HG02763 (cell line): ENCODE data around the gene KISS1.

Experiments
- ATAC-seq: cut with Tn5 transposase; IDR thresholded peaks from one replicate; pipeline ENCODE4 v1.9.1; 2021; ENCODE audit warnings: mild to moderate bottlenecking, moderate library complexity; ENCODE audit not compliant: unreplicated experiment

KISS1 gene

DNA sequence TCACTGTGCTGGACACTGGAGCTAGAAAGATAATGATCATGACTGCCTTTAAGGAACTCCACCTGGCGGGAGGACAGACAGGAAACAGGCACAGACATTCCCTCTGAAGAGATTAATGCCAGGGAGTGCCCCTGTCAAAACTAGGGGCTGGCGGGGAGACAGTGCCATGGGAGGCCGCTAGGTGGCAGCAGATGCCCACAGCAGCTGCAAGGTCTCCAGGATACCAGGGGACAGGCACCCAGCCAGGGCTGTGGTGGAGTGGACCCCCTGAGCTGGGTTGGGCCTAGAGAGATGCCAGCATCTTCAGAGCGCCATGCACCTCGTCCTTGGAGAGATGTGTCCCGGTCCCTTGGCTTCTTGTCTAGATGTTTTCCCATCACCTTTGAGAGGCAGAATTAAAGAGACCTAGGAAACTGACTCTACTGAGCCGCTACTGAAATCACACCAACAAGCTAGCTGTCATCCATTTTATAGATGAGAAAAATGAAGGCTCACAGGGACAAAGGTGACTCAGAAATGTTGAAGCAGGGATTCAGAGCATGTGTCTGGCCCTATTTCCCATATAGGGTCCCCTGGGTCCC, 33.7 kb downstream of the KISS1 start:
- ATAC-seq, result no peak

DNA sequence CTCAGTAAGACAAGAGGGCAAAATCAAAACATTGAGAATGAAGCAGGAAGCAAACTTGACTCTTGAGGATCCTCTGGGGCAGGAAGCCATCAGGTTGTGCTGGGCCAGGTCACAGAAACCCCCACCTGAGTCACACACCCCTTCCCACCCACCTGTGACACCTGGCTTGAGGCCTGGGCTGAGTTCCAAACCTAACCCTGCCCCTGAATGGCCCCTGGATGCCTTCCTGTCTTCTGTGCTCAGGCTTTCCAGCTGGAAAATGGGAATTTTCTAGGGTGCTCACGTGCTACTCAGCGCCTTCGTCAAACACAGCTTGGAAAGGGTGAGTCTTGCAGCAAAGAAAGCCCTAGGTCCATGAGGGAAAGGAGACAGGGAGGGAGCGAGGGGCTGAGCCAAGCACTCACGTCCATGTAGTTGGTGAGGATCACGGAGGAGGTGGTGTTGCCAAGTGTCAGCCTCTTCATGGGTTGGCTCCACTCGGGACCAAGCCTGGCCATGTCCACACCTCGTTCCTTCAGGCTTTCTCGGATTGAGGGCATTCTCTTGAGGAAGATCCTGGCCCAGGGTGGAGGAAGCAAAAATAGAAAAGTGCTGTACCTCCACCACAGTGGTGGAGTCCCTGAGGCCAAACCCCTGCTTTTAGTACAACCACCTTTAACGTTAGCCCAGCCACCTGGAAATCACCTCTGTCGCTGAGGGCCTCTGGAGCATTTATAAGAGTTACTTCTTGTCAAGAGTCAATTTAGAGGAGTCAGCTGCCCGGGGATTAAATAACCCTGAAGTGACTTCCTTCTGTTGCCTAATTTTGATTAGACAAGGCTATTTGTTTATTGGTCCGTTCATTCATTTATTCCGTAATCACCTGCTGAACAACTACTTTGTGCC, 34.4 kb downstream of the KISS1 start:
- no peak for ATAC-seq

- no peak for ATAC-seq
Observed at GRCh38 chr1:204157962-204158361, 38.3 kb downstream of the KISS1 start.

GRCh38 chr1:204155881-204156280, 40.4 kb downstream of the KISS1 start:
- no peak for ATAC-seq

DNA sequence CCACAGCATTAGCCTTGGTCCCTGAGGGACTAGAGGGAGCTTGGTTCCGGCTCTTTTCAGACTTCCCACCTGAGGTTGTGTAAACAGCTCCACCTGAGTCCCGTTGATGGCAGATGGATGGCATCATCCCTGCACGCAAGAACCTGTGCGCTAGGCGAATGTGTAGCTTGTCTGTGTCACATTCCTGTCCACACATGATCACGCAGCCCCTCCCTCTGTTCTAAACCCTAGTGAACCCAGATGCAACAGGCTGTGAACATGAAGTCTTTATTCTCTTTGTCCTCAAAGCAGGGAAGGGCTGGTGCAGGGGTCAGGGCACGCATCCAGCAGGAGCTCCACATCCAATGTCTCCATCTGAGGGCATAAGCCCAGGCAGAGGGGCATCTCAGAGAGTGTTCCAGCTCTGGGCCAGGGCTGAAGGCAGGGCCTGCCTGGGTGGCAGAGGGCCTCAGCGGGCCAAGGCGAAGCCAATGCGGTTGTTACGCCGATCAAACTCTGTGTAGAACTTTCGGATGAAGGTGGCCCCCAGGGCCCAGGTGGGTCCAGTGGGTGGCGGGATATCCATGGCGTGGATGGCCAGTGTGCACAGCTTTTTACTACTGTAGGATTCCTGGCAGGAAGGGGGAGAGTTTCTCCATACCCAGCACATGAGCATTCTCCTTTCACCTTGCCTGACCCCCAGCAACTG, 41.6 kb downstream of the KISS1 start:
- no peak for ATAC-seq

DNA sequence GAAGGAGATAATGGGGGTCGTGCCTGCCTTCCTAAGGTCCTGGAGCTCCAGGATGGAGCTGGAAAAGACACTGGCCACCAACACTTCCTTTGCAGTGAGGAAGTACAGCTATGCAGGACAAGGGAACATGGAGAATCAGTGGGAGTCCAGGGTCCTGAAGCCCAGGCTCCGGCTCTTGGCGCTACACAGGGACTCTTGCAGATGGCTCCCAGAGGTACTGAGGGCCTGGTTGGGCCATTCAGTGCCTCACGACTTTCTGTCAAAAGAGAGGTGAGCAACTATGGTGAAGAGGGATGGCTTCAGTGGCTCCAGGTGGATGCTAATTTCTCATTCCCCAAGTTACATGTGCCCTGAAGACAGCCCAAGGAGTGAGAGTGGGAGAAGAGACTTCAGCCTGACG, 42.6 kb downstream of the KISS1 start:
- ATAC-seq, result no peak

GRCh38 chr1:204152310-204153044, 43.8 kb downstream of the KISS1 start:
- ATAC-seq, result no peak

- no peak for ATAC-seq
Observed at GRCh38 chr1:204151552-204152309, 44.6 kb downstream of the KISS1 start, which contains the start of gene ETNK2. ETNK2 (minus strand) TSS chr1:204152044; CDS start chr1:204151852, 192 bp downstream.

DNA sequence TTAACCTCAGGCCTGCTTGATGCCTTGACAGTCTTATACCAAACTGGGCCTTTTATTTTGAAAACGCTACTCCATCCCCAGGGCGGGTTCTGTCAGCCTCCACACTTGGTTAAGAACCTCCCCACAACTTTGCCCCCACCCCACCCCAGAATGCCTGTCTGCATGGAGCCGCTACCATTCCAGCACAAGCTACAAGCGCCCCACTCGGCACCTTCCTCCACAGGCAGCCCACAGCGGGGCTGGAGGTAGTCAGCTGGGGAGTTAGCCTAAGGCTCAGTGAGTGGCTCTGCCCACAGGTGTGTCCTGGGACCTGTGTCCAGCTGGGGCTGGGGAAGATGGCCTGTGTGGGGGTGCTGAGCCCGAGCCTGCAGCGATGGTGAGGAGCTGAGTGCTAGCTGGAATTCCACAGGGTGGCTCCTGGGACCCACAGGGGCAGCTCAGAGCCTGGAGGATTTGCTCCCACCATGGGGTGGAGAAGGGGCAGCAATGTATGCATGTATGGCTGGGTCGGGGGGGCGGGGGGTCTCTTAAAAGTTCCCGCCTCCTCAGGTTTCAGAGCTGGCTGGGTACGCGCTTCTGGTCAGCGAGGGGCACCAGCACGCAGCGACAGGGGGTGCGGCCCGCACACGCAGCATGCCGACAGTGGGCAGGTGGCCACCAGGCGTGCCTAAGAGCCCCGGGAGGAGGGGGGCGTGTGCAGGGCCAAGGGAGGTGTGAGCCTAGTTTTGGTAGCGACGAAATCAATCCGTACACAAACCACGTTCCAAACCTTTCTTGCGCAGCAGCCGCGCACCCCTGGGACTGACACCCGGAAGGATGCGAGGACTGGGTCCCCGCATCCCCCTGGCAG, 45.4 kb downstream of the KISS1 start:
- ATAC-seq, result no peak

- ATAC-seq, result no peak
Observed at GRCh38 chr1:204149635-204150565, 46.4 kb downstream of the KISS1 start.

- ATAC-seq, result no peak
Observed at GRCh38 chr1:204149107-204149506, 47.2 kb downstream of the KISS1 start.

GRCh38 chr1:204147406-204148383, 48.6 kb downstream of the KISS1 start:
- ATAC-seq, result no peak

DNA sequence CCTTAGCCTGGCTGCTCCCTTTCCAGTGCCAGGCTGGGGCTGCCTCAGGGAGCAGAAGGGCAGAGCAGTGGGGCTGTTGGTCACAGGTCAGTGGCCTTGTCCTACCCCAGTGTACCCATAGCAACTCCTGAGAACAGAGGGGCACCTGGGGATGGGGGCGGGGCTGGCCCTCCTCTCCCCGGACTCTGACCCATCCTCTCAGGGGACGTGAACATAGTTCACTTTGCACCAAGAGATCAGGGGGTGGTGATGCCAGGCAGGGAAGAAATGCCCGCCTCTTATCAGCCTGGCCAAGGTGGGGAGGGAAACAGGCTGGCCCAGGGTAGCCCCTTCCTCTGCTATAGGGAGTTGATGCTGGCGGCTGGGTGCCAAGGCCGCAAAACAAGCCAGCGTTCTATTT, 49.3 kb downstream of the KISS1 start:
- no peak for ATAC-seq

DNA sequence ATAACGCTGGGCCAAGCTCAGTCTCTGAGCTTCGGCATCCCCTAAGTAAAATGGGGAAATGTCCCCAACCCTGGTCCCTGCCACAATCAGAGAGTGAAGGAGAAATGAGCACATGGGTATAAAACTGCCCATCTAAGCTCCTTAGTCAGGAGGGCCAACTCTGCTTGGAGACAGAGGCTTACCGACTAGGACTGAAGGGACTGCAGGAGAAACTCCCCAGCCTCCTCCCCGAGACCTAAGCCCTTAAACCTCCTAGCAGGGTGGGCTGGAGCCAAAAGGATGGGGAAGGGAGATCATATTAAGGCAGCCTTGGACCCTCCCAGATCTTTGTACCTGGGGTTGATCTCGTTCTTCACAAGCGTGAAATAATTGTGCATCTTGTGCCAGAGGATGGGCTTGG, 50.0 kb downstream of the KISS1 start:
- ATAC-seq, result no peak

DNA sequence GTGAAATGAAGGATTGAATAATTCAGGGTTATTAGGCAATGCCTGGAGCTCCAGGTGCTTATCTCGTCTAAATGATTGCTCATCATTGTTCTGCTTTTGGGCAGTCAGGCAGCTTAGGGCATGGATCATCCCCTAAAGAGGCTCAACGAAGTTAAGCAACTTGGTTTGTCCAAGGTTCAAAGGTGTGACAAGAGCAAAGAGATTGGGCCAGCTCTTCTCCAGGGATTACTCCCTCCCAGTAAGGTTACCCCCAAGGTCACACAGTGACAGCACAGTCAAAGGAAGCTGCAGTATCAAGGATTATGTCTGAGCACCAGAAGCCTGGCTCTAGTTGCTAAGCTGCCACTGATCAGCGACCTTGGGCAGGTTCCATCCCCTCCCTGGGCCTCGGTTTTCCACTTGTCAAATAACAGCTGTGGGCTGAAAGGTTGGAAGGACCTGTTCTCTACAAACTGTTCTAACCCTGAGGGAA, 51.2 kb downstream of the KISS1 start:
- no peak for ATAC-seq

GRCh38 chr1:204143276-204144041, 52.8 kb downstream of the KISS1 start:
- ATAC-seq, result no peak
